Right forelimb (tissue), 1 donor: Measurements from ENCODE around the gene TTC7B.

Experiments used
- DNase-seq: peaks from one replicate; pipeline ENCODE4 v3.0.0-alpha.2; 2018

Gene TTC7B

DNA sequence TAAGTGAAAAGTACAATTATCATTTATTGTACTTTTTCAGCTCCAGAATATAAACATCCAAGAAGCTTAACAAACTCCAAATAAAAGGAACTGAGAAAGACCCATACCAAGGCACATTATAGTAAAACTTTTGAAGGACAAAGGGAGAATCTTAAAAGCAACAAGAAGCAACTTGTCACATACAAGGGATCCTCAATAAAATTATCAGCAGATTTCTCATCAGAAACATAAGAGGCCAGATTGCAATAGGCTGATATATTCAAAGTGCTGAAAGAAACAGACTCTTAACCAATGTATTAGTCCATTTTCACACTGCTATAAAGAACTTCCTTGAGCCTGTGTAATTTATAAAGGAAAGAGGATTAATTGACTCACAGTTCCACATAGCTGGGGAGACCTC is 48.3 kb downstream of the TTC7B start:
- DNase-seq: no peak

DNA sequence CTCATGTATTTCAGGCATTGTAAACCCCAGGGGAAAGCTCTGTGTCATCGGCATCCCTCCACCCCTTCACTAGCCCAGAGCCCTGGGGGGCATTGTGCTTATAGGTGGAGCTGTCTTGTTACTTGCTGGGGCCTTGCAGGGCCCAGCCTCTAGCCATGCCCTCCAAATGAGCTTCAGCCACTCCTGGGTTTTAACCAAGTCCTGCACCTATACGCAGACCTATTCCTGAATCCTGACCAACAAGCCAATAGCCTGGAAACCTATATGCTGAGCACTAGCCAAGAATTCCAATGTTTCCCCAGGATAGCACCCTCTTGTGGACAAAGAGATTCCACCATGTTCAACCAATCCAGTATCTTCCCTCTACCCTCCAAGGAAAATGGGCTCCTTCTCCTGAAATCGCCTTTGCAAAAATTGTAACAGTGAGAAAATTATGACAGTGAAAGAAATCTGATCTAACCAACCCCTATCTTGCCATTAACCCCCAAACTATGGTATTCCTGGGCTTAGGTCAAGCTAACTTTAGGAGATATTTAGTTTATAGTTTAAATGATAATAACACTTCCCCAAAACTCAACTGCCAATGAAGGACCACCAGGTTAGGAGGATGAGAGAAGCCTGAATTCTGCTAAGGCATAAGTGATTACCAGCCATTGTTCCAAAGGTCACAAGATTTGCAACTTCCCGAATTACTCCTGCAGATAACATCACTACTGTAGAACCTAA is 55.5 kb downstream of the TTC7B start:
- DNase-seq: no peak

DNA sequence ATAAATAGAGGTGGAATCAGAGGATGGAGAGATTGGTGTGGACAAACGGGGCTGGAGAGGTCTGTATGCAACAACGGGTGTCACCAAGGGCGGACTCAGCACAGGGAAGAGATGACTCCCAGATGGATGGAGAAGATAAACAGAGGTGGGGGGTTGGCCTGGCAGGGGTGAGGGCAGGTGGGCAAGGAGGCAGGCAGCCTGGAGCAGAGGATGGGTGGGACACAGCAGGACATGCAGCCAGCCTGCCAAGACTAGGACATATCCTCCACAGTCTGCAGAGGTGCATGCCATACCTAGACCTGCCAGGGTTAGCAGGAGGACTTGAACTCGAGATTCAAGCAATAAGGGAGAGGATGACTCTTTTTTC is 56.2 kb downstream of the TTC7B start:
- no peak for DNase-seq

DNA sequence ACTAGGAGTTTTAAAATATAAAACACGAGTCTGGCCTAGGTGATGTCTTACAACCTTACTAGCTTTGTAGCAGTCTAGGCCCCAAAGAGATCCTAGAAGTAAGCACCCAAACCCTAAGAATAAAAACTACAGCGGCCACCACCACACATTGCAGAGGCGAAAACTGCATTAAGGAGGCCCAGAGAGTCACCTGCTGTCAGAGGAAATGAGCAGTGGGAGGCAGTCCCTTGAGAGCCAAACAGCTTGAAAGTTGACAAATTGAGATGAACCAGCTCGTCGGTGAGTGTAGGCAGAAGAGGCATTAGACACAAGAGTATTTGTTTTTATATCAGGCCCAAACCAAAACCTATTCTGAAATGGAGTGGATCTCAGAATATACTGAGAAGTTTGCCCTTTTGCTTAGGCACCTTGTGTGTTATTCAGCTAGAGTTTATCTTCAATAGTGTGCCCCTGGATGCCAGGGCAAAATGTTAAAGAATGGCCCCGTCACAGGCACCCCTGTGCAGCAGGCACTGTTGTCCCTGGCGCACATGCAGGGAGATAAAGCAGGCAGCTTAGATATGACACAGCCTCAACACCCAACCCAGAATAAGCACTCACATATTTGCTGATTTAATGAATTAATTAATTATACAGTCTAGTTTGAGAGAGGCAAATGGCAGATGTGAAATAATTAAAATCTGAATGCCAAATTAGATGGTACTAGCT is 56.7 kb downstream of the TTC7B start:
- no peak for DNase-seq

DNA sequence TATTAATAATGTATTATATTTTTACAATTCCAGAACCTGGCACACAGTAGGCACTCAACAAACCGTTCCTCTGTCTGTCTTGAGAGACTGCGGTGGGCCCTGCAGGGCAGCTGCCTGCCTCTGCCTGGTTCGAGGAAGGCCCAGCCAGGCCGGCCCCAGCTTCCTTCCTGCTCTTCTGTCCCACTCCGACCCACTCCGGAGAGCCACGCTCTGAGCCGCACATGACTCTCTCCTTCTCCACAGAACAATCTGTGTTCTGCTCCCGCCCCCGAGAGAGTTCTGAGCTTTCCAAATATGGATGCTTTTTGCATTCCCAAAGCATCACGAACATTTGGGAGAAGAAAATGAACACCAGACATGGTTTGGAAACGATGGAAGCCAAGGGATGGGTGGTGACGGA is 57.3 kb downstream of the TTC7B start:
- peak; percentile 45 for DNase-seq

DNA sequence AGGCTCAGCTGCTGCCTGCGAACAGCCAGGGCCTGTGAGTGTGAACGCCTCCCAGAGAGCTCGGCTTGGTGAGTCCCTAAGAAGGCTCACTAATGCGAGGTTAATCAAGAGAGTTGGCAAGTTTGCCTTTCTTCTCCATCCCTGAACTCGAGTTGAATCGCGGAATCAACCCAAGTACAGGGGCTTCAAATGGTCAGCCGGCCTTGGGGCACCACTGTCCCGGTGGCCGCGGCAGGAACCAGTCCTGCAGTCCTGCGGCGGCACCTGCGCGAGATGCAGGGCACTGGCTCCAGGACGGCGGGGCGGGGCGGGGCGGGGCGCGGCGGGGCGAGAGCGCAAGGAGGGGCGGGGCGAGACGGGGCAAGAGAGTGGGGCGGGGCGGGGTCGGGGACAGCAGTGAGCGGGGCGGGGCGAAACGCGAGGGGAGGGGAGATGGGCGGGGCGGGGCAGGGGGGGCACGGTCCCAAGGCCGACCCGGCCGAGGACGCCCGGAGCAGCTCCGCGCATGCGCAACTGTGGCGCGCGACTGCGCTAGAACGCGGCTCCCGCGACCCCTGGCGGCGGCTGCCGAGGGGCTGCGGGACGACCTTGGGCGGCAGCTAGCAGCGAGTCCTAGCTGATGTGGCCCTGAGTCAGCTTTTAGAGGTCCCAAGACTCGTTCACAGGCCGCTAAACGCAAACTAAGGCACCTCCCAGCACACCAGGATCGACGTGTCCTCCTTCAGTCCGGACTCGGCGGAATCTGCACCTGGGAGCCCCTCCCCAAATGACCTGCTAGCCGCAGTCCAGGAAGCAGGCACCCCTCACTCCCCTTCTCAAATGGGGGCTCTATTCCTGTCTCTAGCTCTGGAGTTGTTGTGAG is 58.0 kb downstream of the TTC7B start:
- peak; percentile 95 for DNase-seq

DNA sequence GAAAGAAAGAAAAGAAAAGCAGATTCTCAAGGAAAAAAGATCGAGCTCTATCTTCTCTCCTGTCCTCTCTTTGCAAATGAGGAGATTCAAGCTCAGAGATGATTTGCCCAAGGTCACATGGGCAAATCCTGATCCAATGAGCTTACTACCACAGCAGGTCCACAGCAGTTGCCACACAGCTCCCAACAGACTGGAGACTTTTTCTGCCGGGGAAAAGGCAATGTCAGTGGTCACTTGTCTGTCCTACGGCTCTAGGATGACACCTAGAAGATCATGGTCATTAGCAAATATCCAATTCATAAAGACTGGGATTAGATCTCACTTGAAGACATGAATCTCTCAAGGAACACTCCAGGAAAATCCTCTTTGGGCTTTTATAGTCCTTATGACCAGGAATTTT is 58.8 kb downstream of the TTC7B start:
- DNase-seq: no peak

DNA sequence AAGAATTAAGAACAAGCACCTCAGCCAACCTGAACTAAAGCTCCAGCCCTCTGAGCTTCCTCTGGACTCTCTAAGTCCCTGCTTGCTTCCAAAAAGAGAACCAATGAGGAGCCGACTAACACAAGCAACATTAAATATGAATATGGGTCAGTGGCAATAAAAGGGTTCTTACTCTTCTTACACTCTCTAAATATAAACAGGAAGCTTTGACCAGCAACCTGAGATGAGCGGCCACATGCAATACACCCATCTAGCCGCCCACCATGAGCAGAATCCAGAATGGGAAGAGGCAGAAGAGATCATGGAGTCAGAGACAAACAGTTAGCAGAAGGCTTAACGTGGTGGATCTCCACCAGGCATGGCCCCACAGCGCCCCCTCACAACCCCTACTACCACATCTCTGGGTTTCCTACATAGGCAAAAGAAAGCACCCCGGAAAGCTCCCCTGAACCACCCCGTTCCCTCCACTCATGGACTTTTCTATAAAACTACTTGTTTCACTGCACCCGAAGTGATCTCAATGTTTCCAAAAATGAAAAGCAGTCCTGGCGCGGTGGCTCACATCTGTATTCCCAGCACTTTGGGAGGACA is 59.4 kb downstream of the TTC7B start:
- DNase-seq: no peak

DNA sequence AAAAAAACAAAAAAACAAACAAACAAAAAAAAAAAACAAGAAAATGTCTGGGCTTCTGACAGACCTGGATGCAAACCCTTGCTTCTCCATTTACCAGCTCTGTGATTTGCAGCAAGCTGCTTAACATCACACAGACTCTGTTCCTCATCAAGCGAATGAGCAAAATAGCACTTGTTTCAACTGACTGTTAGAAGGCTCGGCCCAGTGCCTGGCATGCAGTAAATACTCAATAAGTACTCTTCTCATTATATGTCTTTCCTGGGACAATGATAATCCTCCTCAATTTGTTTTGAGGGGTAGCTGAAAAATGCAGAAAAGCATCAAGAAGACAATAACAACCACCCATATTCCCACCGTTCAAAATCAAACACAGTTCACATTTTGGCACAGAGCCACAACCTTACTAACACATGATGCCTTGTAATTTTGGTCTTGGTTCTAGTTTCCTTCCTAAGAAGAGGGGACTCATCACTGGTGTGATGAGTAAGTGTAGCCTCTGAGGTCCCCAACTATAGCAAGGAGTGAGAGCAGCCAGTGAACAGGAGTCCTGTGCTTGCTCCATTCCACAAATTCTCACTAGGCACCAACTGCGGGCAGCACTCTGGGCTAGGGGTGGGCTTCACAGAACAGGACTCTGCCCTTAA is 60.4 kb downstream of the TTC7B start:
- DNase-seq: no peak

DNA sequence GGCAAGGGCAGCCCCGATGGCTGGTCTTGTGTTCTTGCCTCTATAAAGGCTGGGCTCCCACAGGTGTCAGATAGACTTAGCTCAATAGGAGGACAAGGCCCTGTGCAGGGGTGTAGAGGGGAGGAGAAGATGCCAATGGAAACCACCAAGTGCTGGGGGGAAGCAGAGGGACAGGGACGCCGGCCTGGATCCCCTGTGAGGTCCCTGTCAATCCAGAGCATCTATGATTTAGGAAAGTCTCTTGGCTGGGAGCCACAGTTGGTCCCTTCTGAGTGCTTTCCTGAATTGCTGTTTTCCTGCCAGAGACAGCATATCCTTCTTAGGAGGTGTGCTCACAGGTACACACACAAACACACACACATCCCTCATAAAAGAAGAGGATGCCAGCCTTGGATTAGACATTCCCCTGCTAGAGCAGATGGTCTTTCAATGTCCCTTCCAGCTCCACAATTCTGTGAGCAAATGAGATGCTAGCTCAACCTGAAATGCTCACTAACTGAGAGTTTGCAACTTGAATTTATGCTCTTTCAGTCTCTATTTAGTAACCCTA is 62.7 kb downstream of the TTC7B start:
- DNase-seq: no peak

DNA sequence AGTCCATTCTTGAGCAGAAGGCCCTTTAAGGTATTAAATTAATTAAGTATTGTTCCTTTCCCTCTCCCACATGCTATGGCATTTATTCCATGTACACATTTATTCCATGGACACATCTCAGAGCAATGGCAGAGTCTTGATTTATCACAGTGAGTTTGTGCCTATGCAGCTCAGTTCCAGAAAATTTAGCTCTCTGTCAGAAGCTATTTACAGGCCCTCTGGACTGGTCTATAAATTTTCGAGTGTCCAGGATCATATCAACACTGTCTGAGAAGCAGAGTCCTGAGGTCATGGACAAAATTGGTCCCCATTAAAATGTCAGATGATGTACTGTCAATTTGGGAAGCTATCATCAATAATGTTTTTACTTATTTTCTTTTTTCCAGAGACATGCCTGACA is 65.5 kb downstream of the TTC7B start:
- DNase-seq: no peak

DNA sequence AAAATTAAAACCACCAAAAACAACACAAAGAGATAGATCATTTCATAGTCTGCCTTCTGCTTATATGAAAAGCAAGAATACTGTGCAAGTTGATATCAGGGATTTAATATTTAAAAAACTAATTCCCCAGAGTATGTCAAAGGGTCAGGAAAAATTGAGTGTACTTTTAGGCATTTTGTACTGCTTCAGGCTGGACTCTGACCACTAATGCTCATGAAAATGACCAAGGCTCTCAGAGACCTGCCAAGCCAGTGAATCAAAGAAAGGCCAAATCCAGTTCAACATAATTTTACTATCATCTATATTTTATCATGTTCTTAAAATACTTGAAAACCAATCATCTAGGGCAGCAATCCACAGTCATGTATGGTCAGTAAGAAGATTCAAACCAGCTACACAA is 66.0 kb downstream of the TTC7B start:
- DNase-seq: no peak

DNA sequence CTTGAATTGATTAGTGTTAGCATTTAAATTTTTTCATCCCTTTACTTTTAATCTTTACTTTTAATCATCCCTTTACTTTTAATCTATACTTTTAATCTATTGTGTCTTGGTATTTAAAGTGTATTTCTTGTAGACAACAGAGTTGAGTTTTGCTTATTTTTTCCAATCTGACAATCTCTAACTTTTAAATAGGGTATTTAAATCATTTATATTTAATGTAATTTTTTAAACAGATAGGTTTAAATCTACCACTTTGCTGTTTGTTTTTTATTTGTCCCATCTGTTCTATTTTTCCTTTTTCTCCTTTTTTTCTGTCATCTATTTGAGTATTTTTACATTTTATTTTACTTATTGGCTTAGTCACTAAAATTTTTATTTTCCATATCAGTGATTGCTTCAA is 68.3 kb downstream of the TTC7B start:
- DNase-seq: no peak

DNA sequence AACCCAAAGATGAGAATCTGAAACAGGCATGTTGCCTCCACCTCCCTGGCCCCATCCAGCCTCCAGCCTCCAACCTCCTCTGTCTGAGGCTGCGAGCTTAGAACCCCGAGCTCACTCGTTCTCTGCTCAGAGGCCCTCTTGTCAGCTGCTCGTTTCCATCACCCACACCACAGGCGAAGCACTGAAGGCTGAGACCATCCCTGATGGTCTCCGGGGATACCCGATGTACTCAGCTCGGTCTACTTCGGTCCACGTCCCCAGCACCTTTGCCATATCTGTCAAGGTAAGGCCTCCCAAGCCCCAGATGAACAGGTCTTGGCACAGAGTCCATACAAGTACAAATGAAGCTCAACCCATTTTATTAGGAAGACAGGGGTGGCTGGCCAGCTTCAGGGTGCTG is 72.4 kb downstream of the TTC7B start:
- DNase-seq: no peak

DNA sequence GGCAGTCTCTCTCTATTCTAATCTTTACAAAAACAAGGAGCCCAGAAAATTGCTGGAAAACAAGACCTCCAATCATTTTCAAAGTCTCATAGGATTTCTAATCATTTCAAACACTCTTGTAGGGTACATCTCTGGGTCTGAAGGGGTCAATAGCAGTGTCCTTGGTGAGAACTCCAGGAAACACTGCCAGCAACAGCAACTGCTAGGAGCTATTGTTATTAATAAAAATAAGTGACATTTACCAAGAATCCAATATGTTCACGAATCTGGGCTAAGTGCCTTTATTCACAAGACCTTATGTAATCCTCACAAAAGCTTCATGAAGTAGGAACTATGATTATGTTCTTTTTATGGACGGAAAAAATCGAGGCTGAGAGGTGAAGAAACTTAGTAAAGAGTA is 72.8 kb downstream of the TTC7B start:
- DNase-seq: no peak

DNA sequence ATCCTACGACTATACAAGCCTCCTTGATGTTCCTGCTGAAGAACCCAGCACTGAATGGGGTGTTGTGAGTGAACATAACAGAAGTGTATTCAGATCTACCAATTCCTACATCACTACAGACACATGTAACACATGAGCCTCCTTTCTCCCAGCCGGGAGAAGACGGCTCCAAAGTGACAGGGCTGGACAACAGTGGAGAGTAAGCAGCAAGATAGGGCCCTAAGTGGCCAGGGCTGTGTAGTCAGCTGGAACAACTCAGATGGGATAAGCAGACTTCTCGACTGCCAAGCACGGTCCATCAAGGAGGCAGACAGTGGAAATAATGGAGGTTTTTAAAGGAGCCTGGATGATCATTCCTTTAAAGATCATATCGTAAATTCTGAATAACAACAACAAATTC is 73.5 kb downstream of the TTC7B start:
- no peak for DNase-seq

DNA sequence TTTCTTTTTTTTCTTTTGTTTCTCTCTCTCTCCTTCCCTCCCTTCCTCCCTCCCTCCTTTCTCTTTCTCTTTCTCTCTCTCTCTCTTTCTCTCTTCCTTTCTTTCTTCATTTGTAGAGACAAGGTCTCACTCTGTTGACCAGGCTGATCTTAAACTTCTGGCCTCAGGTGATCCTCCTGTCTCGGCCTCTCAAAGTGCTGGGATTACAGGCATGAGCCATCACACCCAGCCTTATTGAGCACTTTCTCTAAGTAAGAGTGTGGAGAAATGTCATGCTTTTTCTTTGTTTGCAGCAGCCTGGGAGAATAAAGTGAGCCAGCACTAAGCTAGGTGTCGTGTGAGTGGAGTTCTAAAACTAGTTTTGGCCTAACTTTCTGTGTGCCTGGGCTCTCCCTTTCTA is 74.0 kb downstream of the TTC7B start:
- no peak for DNase-seq

DNA sequence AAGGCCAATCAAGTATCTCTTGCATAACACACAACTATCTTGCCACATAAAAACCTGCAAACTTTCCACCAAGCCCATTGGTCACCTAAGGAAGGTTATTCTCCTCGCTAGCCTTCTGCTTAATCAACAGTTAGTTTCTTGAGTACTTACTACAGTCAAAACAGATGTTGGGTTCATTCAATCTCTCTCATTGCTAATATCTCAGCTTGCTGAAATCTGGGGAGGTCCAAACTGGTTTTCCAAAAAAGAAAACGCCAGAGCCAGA is 74.6 kb downstream of the TTC7B start:
- DNase-seq: no peak

DNA sequence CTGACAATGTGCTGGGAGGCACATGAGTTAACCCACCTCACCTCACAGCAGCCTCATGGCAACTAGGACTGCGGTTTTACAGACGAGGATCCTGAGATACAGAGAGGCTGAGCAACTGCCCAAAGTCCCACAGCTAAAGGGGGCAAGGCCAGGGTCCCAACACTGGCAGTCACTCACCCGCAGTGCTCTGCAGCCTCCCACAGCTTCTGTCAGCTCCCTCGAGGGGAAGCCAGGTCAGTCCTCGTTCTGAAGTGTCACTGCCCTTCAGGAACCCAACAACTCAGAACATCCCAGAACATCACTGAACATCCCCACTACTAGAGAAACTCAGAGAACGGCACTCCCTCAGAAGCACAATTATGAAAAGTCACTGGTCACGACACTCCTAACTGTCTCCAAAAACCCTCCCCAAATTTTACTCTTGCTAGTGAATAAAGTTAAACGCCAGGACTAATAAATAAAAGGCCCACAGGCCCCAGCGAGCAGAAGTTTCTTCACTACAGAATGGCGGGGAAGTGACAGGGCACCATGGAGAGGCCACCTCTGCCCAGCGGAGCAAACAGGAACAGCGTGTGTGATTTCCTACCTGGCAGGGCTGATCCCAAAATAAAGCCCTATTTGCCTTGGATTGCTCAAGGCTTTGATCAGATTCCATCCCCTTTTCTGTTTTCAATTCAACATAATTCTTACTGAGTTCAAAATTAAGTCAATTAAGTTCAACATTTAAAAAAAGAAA is 75.1 kb downstream of the TTC7B start:
- no peak for DNase-seq

DNA sequence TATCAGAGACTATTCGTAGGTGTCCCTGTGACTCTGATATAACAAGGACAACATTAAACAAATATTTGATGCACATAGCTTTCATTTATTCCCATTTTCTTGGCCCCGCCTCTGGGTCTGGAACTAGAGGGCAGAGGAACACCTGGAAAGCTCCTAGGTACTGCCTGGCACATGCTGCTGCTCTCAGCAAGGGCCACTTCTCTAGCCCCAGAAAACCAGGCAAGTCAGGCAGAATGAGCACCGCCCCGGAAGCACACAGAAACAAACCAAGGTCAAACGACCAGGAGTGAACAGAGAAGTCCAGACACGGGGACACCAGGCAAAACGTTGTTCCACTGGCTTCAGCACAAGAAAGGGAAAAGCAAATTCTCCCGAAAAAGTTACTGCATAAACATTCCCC is 76.1 kb downstream of the TTC7B start:
- DNase-seq: no peak

DNA sequence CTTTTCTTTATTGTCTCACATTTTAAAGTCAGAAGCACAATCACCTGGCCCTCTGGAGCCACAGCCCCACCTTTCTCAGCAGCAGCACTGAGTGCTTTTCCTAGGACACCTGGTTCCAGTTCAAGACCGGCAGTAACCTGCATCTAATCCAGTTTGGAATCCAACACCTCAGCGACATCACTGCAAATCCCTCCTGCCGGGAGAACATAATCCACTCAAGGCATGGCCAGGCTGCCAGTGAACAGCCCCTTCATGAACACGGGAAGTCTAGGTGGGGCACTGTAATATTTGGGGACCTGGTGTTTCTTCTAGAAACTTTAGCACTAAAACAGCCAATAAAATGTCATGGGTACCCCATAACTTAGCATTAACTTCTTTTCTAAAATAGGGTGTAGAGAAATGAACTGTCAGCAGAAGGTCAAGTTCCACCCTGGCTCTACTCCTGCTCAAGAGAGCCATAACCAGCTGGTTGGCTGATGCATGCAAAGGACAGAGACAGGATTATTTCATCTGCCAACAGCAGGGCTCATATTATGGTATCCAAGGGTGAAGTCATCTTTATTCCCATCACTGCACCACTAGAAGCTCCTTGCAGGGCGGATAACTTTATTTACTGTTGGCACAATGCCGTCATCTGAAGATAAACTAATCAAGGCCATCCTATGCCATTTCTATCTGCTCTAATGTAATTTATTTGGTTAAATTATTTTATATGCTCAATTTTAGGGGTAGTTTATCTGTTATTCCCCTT is 76.7 kb downstream of the TTC7B start:
- DNase-seq: no peak
